Activated CD8-positive, alpha-beta memory T cell treated with anti-CD3 and anti-CD28 coated beads, Interleukin-2, amount 10 ng/mL, durations not matched to agents 7 days and 5 days (primary cell): Measurements from ENCODE around the gene DCANP1. TPM values are rescaled to one million over a fixed set of nuclear protein-coding genes. Genes with fewer than 3 reads are reported as not detected.

Source experiments
- ATAC-seq: fragments of 150-1000 bp; cut with Tn5 transposase; one replicate; pipeline ENCODE4 v1.10.0; 2021; ENCODE audit warnings: moderate library complexity
- CTCF ChIA-PET: fragments of 350-600 bp; sonication (Branson Sonifier 250); formaldehyde crosslinking; loops from one replicate; lab custom pipeline; 2021; ENCODE audit warnings: antibody characterized with exemption; lab: Charles Lee
- DNase-seq: peaks from one replicate; pipeline ENCODE4 v3.0.0-alpha.2; 2020
- H3K27ac Mint-ChIP-seq: one replicate; pipeline ENCODE4 v1.8.0; 2021; ENCODE audit warnings: mild to moderate bottlenecking, mixed read lengths
- H3K27me3 Mint-ChIP-seq: one replicate; pipeline ENCODE4 v1.8.0; 2021; ENCODE audit warnings: mixed read lengths
- H3K36me3 Mint-ChIP-seq: one replicate; pipeline ENCODE4 v1.8.0; 2021; ENCODE audit warnings: mild to moderate bottlenecking, mixed read lengths
- H3K4me1 Mint-ChIP-seq: one replicate; pipeline ENCODE4 v1.8.0; 2021; ENCODE audit warnings: mixed read lengths
- H3K4me3 Mint-ChIP-seq: one replicate; pipeline ENCODE4 v1.8.0; 2021; ENCODE audit warnings: mild to moderate bottlenecking, moderate library complexity, mixed read lengths
- H3K9me3 Mint-ChIP-seq: one replicate; pipeline ENCODE4 v1.8.0; 2022; ENCODE audit warnings: low read depth, mixed read lengths
- total RNA-seq, 2 experiments: library from RNA; stranded (reverse); gene quantifications; one replicate each; pipeline ENCODE4 v1.2.3, GENCODE V29; 2021

DCANP1 gene
- total RNA-seq, 2 experiments from 2014 or later, result not detected

GRCh38 chr5:135487839-135488514, 40.8 kb upstream of the DCANP1 start:
- ATAC-seq (no peak), DNase-seq (no peak)
- CTCF ChIA-PET, result interaction anchor here (1.4 to 1.8 kb wide), 2 partner anchors 31 to 64 kb away, joined by 4 to 6 read pairs; no protein-coding TSS in a partner anchor
- peaks cover 2% of the 10 kb centered on the region for H3K4me1 Mint-ChIP-seq
- H3K4me3 Mint-ChIP-seq, result no peak overlapping the region
- H3K36me3 Mint-ChIP-seq, result peaks cover 2% of the 10 kb centered on the region
- peaks cover 84% of the 10 kb centered on the region for H3K27me3 Mint-ChIP-seq
- no peaks in the 10 kb centered on the region for H3K9me3 Mint-ChIP-seq
- no peak overlapping the region for H3K27ac Mint-ChIP-seq

GRCh38 chr5:135487037-135487395, 39.9 kb upstream of the DCANP1 start:
- no peak for DNase-seq
- no peaks in the 10 kb centered on the region for H3K9me3 Mint-ChIP-seq
- H3K36me3 Mint-ChIP-seq, result peaks cover 2% of the 10 kb centered on the region
- peaks cover 74% of the 10 kb centered on the region for H3K27me3 Mint-ChIP-seq
- no peak for ATAC-seq
- H3K27ac Mint-ChIP-seq, result no peak overlapping the region
- peaks cover 2% of the 10 kb centered on the region for H3K4me1 Mint-ChIP-seq
- no peak overlapping the region for H3K4me3 Mint-ChIP-seq
- CTCF ChIA-PET, result interaction anchor here (1.4 to 1.8 kb wide), 2 partner anchors 30 to 65 kb away, joined by 4 to 6 read pairs; no protein-coding TSS in a partner anchor

- Mint-ChIP-seq H3K4me1 (peaks cover 2% of the 10 kb centered on the region), H3K9me3 (no peaks in the 10 kb centered on the region), H3K27ac (no peak overlapping the region), H3K27me3 (peaks cover 68% of the 10 kb centered on the region), H3K4me3 (no peak overlapping the region), H3K36me3 (peaks cover 2% of the 10 kb centered on the region)
- ATAC-seq (no peak), DNase-seq (no peak)
- CTCF ChIA-PET, result interaction anchor here (1.4 kb wide), 1 partner anchor 29 kb away, joined by 4 read pairs; no protein-coding TSS in a partner anchor
Measured at GRCh38 chr5:135486131-135487036, 39.2 kb upstream of the DCANP1 start.

- CTCF ChIA-PET, result interaction anchor here (1.1 to 1.3 kb wide), 2 partner anchors 18 to 27 kb away, joined by 3 to 4 read pairs; no protein-coding TSS in a partner anchor
- Mint-ChIP-seq H3K9me3 (no peaks in the 10 kb centered on the region), H3K4me1 (no peaks in the 10 kb centered on the region), H3K27me3 (peaks cover 54% of the 10 kb centered on the region), H3K27ac (no peak overlapping the region), H3K4me3 (no peak overlapping the region), H3K36me3 (no peaks in the 10 kb centered on the region)
- ATAC-seq (no peak), DNase-seq (no peak)
Measured at GRCh38 chr5:135484674-135485086, 37.5 kb upstream of the DCANP1 start.

- Mint-ChIP-seq H3K4me3 (no peak overlapping the region), H3K4me1 (no peaks in the 10 kb centered on the region), H3K27me3 (peaks cover 44% of the 10 kb centered on the region), H3K36me3 (no peaks in the 10 kb centered on the region), H3K9me3 (no peaks in the 10 kb centered on the region), H3K27ac (no peak overlapping the region)
- no peak for ATAC-seq
- CTCF ChIA-PET, result interaction anchor here (1.1 kb wide), 1 partner anchor 17 kb away, joined by 4 read pairs; no protein-coding TSS in a partner anchor
- DNase-seq, result no peak
Measured at GRCh38 chr5:135483254-135483653, 36.1 kb upstream of the DCANP1 start.

- Mint-ChIP-seq H3K4me3 (no peak overlapping the region), H3K27me3 (peaks cover 36% of the 10 kb centered on the region), H3K27ac (no peak overlapping the region), H3K36me3 (no peaks in the 10 kb centered on the region), H3K4me1 (no peaks in the 10 kb centered on the region), H3K9me3 (no peaks in the 10 kb centered on the region)
- ATAC-seq (no peak), DNase-seq (no peak)
- CTCF ChIA-PET, result no interaction called here
Measured at GRCh38 chr5:135482381-135482933, 35.3 kb upstream of the DCANP1 start.

- Mint-ChIP-seq H3K27me3 (peaks cover 33% of the 10 kb centered on the region), H3K9me3 (no peaks in the 10 kb centered on the region), H3K27ac (no peak overlapping the region), H3K36me3 (no peaks in the 10 kb centered on the region), H3K4me3 (no peak overlapping the region), H3K4me1 (no peaks in the 10 kb centered on the region)
- ATAC-seq (no peak), DNase-seq (no peak)
- CTCF ChIA-PET, result no interaction called here
Measured at GRCh38 chr5:135481909-135482311, 34.8 kb upstream of the DCANP1 start.

GRCh38 chr5:135481387-135481786, 34.2 kb upstream of the DCANP1 start:
- ATAC-seq (no peak), DNase-seq (no peak)
- H3K36me3 Mint-ChIP-seq, result no peaks in the 10 kb centered on the region
- no peak overlapping the region for H3K4me3 Mint-ChIP-seq
- H3K27ac Mint-ChIP-seq, result no peak overlapping the region
- H3K9me3 Mint-ChIP-seq, result no peaks in the 10 kb centered on the region
- H3K4me1 Mint-ChIP-seq, result no peaks in the 10 kb centered on the region
- CTCF ChIA-PET, result no interaction called here
- peaks cover 33% of the 10 kb centered on the region for H3K27me3 Mint-ChIP-seq

- Mint-ChIP-seq H3K9me3 (no peaks in the 10 kb centered on the region), H3K27ac (no peak overlapping the region), H3K4me1 (no peaks in the 10 kb centered on the region), H3K4me3 (no peak overlapping the region), H3K36me3 (no peaks in the 10 kb centered on the region), H3K27me3 (peaks cover 26% of the 10 kb centered on the region)
- DNase-seq (no peak), ATAC-seq (no peak)
- CTCF ChIA-PET, result interaction anchor here (1.9 kb wide), 1 partner anchor 14 kb away, joined by 11 read pairs; no protein-coding TSS in a partner anchor
Measured at GRCh38 chr5:135480511-135480910, 33.4 kb upstream of the DCANP1 start.

- no peak for ATAC-seq
- peaks cover 24% of the 10 kb centered on the region for H3K27me3 Mint-ChIP-seq
Measured at GRCh38 chr5:135478938-135479337, 31.8 kb upstream of the DCANP1 start.

GRCh38 chr5:135477613-135478066, 30.5 kb upstream of the DCANP1 start:
- Mint-ChIP-seq H3K27ac (no peak overlapping the region), H3K9me3 (no peaks in the 10 kb centered on the region), H3K4me1 (no peaks in the 10 kb centered on the region), H3K36me3 (no peaks in the 10 kb centered on the region), H3K4me3 (no peak overlapping the region), H3K27me3 (peaks cover 27% of the 10 kb centered on the region)
- no peak for DNase-seq
- CTCF ChIA-PET, result interaction anchor here (1.2 kb wide), 1 partner anchor 75 kb away, joined by 3 read pairs; no protein-coding TSS in a partner anchor
- no peak for ATAC-seq

More at GRCh38 chr5:135478938-135479337, 31.8 kb upstream of the DCANP1 start:
- Mint-ChIP-seq H3K4me1 (no peaks in the 10 kb centered on the region), H3K36me3 (no peaks in the 10 kb centered on the region), H3K9me3 (no peaks in the 10 kb centered on the region), H3K27ac (no peak overlapping the region), H3K4me3 (no peak overlapping the region)
- no peak for DNase-seq
- CTCF ChIA-PET, result interaction anchor here (1.1 to 1.9 kb wide), 2 partner anchors 13 to 352 kb away, joined by 3 to 11 read pairs; no protein-coding TSS in a partner anchor

- DNase-seq (no peak), ATAC-seq (no peak)
- H3K27ac Mint-ChIP-seq, result no peak overlapping the region
- no peaks in the 10 kb centered on the region for H3K4me1 Mint-ChIP-seq
- H3K27me3 Mint-ChIP-seq, result peaks cover 30% of the 10 kb centered on the region
- no peaks in the 10 kb centered on the region for H3K9me3 Mint-ChIP-seq
- no peaks in the 10 kb centered on the region for H3K36me3 Mint-ChIP-seq
- no peak overlapping the region for H3K4me3 Mint-ChIP-seq
- CTCF ChIA-PET, result interaction anchor here (1.0 to 1.5 kb wide), 3 partner anchors 19 to 76 kb away, joined by 3 read pairs; no protein-coding TSS in a partner anchor
Measured at GRCh38 chr5:135476615-135477581, 29.8 kb upstream of the DCANP1 start.
